Right renal pelvis (tissue), 4 donors: ENCODE measurements around the gene PROK1. TPM values are rescaled to one million over a fixed set of nuclear protein-coding genes. Genes with fewer than 3 reads are reported as not detected.

Experiments used
- DNase-seq, 4 donors: peaks; one replicate each; pipeline ENCODE4 v3.0.0-alpha.2; 2013; ENCODE audit warnings: low read depth in 4 of 4, low spot score in 3 of 4, missing footprints in 1 of 4
- polyA plus RNA-seq, 4 donors: library from polyadenylated mRNA; unstranded; fragments of 120-200 nt; gene quantifications; one replicate each; pipeline ENCODE4 v1.2.1, GENCODE V29; 2013; ENCODE audit not compliant: insufficient read length in 4 of 4

PROK1 gene
- polyA plus RNA-seq, 4 donors: 0.19 to 0.70 (median 0.31) TPM

GRCh38 chr1:110487726-110488125 lies 36.8 kb downstream of the PROK1 start:
- DNase-seq: no peak

- DNase-seq: no peak
Measured at GRCh38 chr1:110488161-110488560, 37.2 kb downstream of the PROK1 start.

- DNase-seq: no peak
Measured at GRCh38 chr1:110488867-110489266, 37.9 kb downstream of the PROK1 start.

GRCh38 chr1:110489406-110489805 lies 38.5 kb downstream of the PROK1 start:
- no peak for DNase-seq

GRCh38 chr1:110489973-110490542 lies 39.1 kb downstream of the PROK1 start:
- no peak for DNase-seq

GRCh38 chr1:110490791-110491451 lies 40.0 kb downstream of the PROK1 start:
- DNase-seq: no peak

GRCh38 chr1:110492573-110492972 lies 41.6 kb downstream of the PROK1 start:
- DNase-seq: no peak

GRCh38 chr1:110493059-110493699 lies 42.2 kb downstream of the PROK1 start:
- no peak for DNase-seq

- no peak for DNase-seq
Measured at GRCh38 chr1:110494036-110494435, 43.1 kb downstream of the PROK1 start.

GRCh38 chr1:110494522-110495406 lies 43.8 kb downstream of the PROK1 start:
- no peak for DNase-seq

- DNase-seq: peak; percentile 56 to 73 (median 58)
Measured at GRCh38 chr1:110495926-110496600, 45.1 kb downstream of the PROK1 start.

GRCh38 chr1:110498270-110498669 lies 47.3 kb downstream of the PROK1 start:
- no peak for DNase-seq

- DNase-seq: no peak
Measured at GRCh38 chr1:110501488-110502132, 50.7 kb downstream of the PROK1 start.

- DNase-seq: no peak
Measured at GRCh38 chr1:110502402-110503151, 51.6 kb downstream of the PROK1 start.

GRCh38 chr1:110503471-110503870 lies 52.5 kb downstream of the PROK1 start:
- DNase-seq: no peak

GRCh38 chr1:110504226-110504625 lies 53.3 kb downstream of the PROK1 start:
- no peak for DNase-seq

- no peak for DNase-seq
Measured at GRCh38 chr1:110505596-110505995, 54.6 kb downstream of the PROK1 start.

- no peak for DNase-seq
Measured at GRCh38 chr1:110506541-110506940, 55.6 kb downstream of the PROK1 start.
